SJSA1 (cell line): ENCODE results near the gene IRX4. TPM values are rescaled to one million over a fixed set of nuclear protein-coding genes. Genes with fewer than 3 reads are reported as not detected.

ENCODE experiments used
- DNase-seq, 2 experiments: peaks; one replicate each; pipeline ENCODE4 v3.0.0-alpha.2; 2015 to 2020; ENCODE audit warnings: low spot score in 2 of 2, low read depth in 1 of 2
- H3K27ac ChIP-seq: fragments of 250-450 bp; sonication (Bioruptor Pico); 2 replicates; pipeline ENCODE4 v1.5.1; 2020; ENCODE audit warnings: mild to moderate bottlenecking, moderate library complexity
- H3K27me3 ChIP-seq: fragments of 250-450 bp; sonication (Bioruptor Pico); replicated peaks from 2 replicates; pipeline ENCODE4 v1.5.1; 2020; ENCODE audit warnings: mild to moderate bottlenecking, moderate library complexity
- H3K36me3 ChIP-seq: fragments of 250-450 bp; sonication (Bioruptor Pico); 2 replicates; pipeline ENCODE4 v1.5.1; 2020; ENCODE audit warnings: mild to moderate bottlenecking
- H3K4me1 ChIP-seq: fragments of 250-450 bp; sonication (Bioruptor Pico); replicated peaks from 2 replicates; pipeline ENCODE4 v1.6.1; 2021; ENCODE audit warnings: mild to moderate bottlenecking
- H3K4me3 ChIP-seq: fragments of 250-450 bp; sonication (Bioruptor Pico); 2 replicates; pipeline ENCODE4 v1.5.1; 2020; ENCODE audit warnings: mild to moderate bottlenecking
- H3K9me3 ChIP-seq: fragments of 250-450 bp; sonication (Bioruptor Pico); replicated peaks from 2 replicates; pipeline ENCODE4 v1.5.1; 2020; ENCODE audit warnings: mild to moderate bottlenecking
- total RNA-seq: library from RNA; depleted of rRNA; stranded (reverse); fragments of >200 nt; shearing (Covaris generic); gene quantifications from 2 replicates; pipeline ENCODE4 v1.2.3, GENCODE V29; 2014

IRX4 gene
- total RNA-seq, 1 experiment from 2014 or later, result not detected

GRCh38 chr5:1892211-1892610 lies 9.5 kb upstream of the IRX4 start:
- H3K27ac ChIP-seq, result no peak overlapping the region
- no peaks in the 10 kb centered on the region for H3K36me3 ChIP-seq
- no peaks in the 10 kb centered on the region for H3K4me1 ChIP-seq
- 0 out of 2 replicates have a peak, but pooled peaks cover 4% of the 10 kb centered on the region for H3K9me3 ChIP-seq
- H3K27me3 ChIP-seq, result peaks cover 81% of the 10 kb centered on the region
- H3K4me3 ChIP-seq, result no peak overlapping the region
- no peak for DNase-seq

- Histone ChIP-seq H3K27ac (no peak overlapping the region), H3K9me3 (peaks cover 7% of the 10 kb centered on the region; the same call in 1 of the 2 replicates), H3K4me3 (no peak overlapping the region), H3K36me3 (no peaks in the 10 kb centered on the region), H3K27me3 (peaks cover 87% of the 10 kb centered on the region), H3K4me1 (no peaks in the 10 kb centered on the region)
- no peak for DNase-seq
Observed at GRCh38 chr5:1891391-1891790, 8.7 kb upstream of the IRX4 start.

- Histone ChIP-seq H3K36me3 (no peaks in the 10 kb centered on the region), H3K27me3 (peaks cover 93% of the 10 kb centered on the region), H3K4me1 (no peaks in the 10 kb centered on the region), H3K27ac (no peak overlapping the region), H3K9me3 (peaks cover 14% of the 10 kb centered on the region), H3K4me3 (no peak overlapping the region)
- DNase-seq, result no peak
Observed at GRCh38 chr5:1890296-1890695, 7.6 kb upstream of the IRX4 start.

- Histone ChIP-seq H3K9me3 (peaks cover 14% of the 10 kb centered on the region), H3K27ac (no peak overlapping the region), H3K36me3 (no peaks in the 10 kb centered on the region), H3K4me1 (no peaks in the 10 kb centered on the region), H3K4me3 (no peak overlapping the region), H3K27me3 (peaks cover 95% of the 10 kb centered on the region)
- DNase-seq, result no peak
Observed at GRCh38 chr5:1889321-1890065, 6.8 kb upstream of the IRX4 start.

GRCh38 chr5:1888541-1889251 lies 6.0 kb upstream of the IRX4 start:
- no peaks in the 10 kb centered on the region for H3K4me1 ChIP-seq
- H3K9me3 ChIP-seq, result peaks cover 14% of the 10 kb centered on the region
- no peak overlapping the region for H3K27ac ChIP-seq
- peaks cover 95% of the 10 kb centered on the region for H3K27me3 ChIP-seq
- DNase-seq, result no peak
- no peak overlapping the region for H3K4me3 ChIP-seq
- H3K36me3 ChIP-seq, result no peaks in the 10 kb centered on the region

GRCh38 chr5:1887588-1888360 lies 5.0 kb upstream of the IRX4 start:
- Histone ChIP-seq H3K4me1 (no peaks in the 10 kb centered on the region), H3K4me3 (no peak overlapping the region), H3K36me3 (no peaks in the 10 kb centered on the region), H3K27me3 (peaks cover 95% of the 10 kb centered on the region), H3K9me3 (peaks cover 14% of the 10 kb centered on the region), H3K27ac (no peak overlapping the region)
- DNase-seq, result no peak

- peaks cover 93% of the 10 kb centered on the region for H3K27me3 ChIP-seq
- H3K4me3 ChIP-seq, result no peak overlapping the region
- H3K27ac ChIP-seq, result no peak overlapping the region
- no peaks in the 10 kb centered on the region for H3K4me1 ChIP-seq
- no peak for DNase-seq
- H3K9me3 ChIP-seq, result peaks cover 15% of the 10 kb centered on the region
- no peaks in the 10 kb centered on the region for H3K36me3 ChIP-seq
Observed at GRCh38 chr5:1886846-1887587, 4.3 kb upstream of the IRX4 start.

- Histone ChIP-seq H3K27ac (no peak overlapping the region), H3K36me3 (no peaks in the 10 kb centered on the region), H3K27me3 (peaks cover 89% of the 10 kb centered on the region), H3K4me1 (no peaks in the 10 kb centered on the region), H3K4me3 (no peak overlapping the region), H3K9me3 (peaks cover 22% of the 10 kb centered on the region)
- no peak for DNase-seq
Observed at GRCh38 chr5:1885868-1886845, 3.4 kb upstream of the IRX4 start.

GRCh38 chr5:1885404-1885755 lies 2.7 kb upstream of the IRX4 start:
- H3K27me3 ChIP-seq, result peaks cover 81% of the 10 kb centered on the region
- H3K27ac ChIP-seq, result no peak overlapping the region
- H3K9me3 ChIP-seq, result peaks cover 19% of the 10 kb centered on the region
- no peak for DNase-seq
- no peaks in the 10 kb centered on the region for H3K4me1 ChIP-seq
- no peaks in the 10 kb centered on the region for H3K36me3 ChIP-seq
- no peak overlapping the region for H3K4me3 ChIP-seq

- no peak overlapping the region for H3K4me3 ChIP-seq
- no peak overlapping the region for H3K27ac ChIP-seq
- H3K36me3 ChIP-seq, result no peaks in the 10 kb centered on the region
- DNase-seq, result no peak
- peaks cover 20% of the 10 kb centered on the region for H3K9me3 ChIP-seq
- no peaks in the 10 kb centered on the region for H3K4me1 ChIP-seq
- peaks cover 76% of the 10 kb centered on the region for H3K27me3 ChIP-seq
Observed at GRCh38 chr5:1884678-1885403, 2.1 kb upstream of the IRX4 start.

- no peak overlapping the region for H3K27ac ChIP-seq
- H3K9me3 ChIP-seq, result peaks cover 27% of the 10 kb centered on the region
- H3K36me3 ChIP-seq, result no peaks in the 10 kb centered on the region
- no peak overlapping the region for H3K4me3 ChIP-seq
- no peaks in the 10 kb centered on the region for H3K4me1 ChIP-seq
- no peak for DNase-seq
- peaks cover 70% of the 10 kb centered on the region for H3K27me3 ChIP-seq
Observed at GRCh38 chr5:1883925-1884677, 1.4 kb upstream of the IRX4 start.
